Esophagus squamous epithelium (tissue), 5 donors: ENCODE results near the gene PYGB. TPM values are rescaled to one million over a fixed set of nuclear protein-coding genes. Genes with fewer than 3 reads are reported as not detected.

Source experiments
- DNase-seq: peaks from one replicate; lab custom pipeline; 2025; lab: John Stamatoyannopoulos, UW
- H3K27ac ChIP-seq, 4 donors: fragments of 200-600 bp; sonication (generic); one replicate each; pipeline ENCODE4 v1.5.1; 2016 to 2019; ENCODE audit warnings: mild to moderate bottlenecking in 1 of 4
- H3K27me3 ChIP-seq, 4 donors: fragments of 200-600 bp; sonication (generic); 1 replicate in 3 of 4; 2 replicates in 1 of 4; pipeline versions ENCODE4 v1.5.1 to v1.6.0; 2017 to 2021; ENCODE audit warnings: antibody characterized with exemption in 1 of 4
- H3K36me3 ChIP-seq, 3 donors: fragments of 200-600 bp; sonication (generic); one replicate each; pipeline ENCODE4 v1.5.1; 2016 to 2019
- H3K4me1 ChIP-seq, 3 donors: fragments of 200-600 bp; sonication (generic); one replicate each; pipeline ENCODE4 v1.5.1; 2017 to 2019
- H3K4me3 ChIP-seq, 4 donors: fragments of 200-600 bp; sonication (generic); 1 replicate in 3 of 4; 2 replicates in 1 of 4; pipeline ENCODE4 v1.5.1; 2016 to 2019; ENCODE audit warnings: mild to moderate bottlenecking in 2 of 4, moderate library complexity in 1 of 4
- H3K9me3 ChIP-seq, 3 donors: fragments of 200-600 bp; sonication (generic); one replicate each; pipeline ENCODE4 v1.5.1; 2016 to 2019
- POLR2A ChIP-seq, 4 donors: fragments of 450-650 bp; IDR thresholded peaks; one replicate each; pipeline ENCODE4 v1.6.1; 2017; ENCODE audit warnings: antibody characterized with exemption in 4 of 4, mild to moderate bottlenecking in 4 of 4, moderate library complexity in 3 of 4
- WGBS, 2 donors: methylation state at CpG; one replicate each; pipeline ENCODE4 v1.1.5; 2018; 5-methylcytosine and 5-hydroxymethylcytosine counted together
- intact Hi-C: fragments of 100-400 bp; cut with DNase I; formaldehyde crosslinking; loops from one replicate; pipeline ENCODE4 v1.15.0; 2022
- total RNA-seq, 4 donors: library from RNA; depleted of rRNA; stranded (reverse); fragments of >200 nt; gene quantifications; one replicate each; pipeline ENCODE4 v1.1.0, GENCODE V29; 2016
- TF ChIP-seq, protein P1 (sequence below), 6 experiments: fragments of 450-650 bp in 4 of 6; fragments of 200-600 bp in 2 of 6; sonication (generic) in 2 of 6; IDR thresholded peaks; one replicate each; pipeline ENCODE4 v1.5.1; 2016 to 2019; ENCODE audit warnings: antibody characterized with exemption in 6 of 6, mild to moderate bottlenecking in 4 of 6, moderate library complexity in 4 of 6
- donor health status: DM: yes; HTN: yes; CAD: no.

Gene PYGB
- total RNA-seq, 4 donors from 2014 or later, result 70.8 to 127 (median 95.6) TPM

DNA sequence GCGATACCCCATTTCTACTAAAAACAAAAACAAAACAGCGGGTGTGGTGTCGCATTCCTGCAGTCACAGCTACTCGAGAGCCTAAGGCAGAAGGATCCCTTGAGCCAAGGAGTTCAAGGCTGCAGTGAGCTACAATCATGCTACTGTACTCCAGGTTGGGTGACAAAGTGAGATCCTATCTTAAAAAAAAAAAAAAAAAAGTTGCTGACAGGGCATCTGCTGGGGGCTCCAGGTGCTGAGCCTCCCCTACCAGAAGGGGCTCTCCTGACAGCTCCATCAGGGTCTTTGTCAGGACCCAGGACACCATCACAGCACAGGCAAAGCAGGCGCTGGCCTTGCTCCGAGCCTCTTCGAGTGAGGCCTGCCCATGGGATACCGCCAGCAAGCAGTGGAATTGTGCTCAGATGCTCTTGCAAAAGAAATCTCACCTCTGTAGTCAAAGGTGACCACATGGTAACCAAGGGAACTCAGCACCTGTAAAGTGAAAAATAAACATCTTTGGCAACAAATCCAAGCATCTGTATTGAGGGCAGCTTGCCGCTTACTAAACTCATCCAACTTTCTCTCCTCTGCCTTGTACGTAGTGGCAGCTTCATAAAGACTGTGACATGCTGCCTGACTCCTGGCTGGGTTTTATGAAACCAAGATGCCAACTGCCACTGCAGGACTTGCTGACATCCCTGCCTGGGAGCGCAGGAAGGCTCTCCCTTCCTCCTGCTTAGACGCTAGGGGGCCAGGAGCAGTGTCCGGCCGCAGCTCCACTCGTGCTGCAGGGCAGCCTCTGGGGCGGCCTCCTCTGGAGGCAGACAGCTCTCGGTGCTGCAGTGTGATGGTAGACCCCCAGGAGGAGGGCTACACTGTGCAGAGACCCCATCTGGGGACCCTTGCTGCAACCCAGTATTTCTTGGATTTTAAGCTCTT is 66.9 kb downstream of the PYGB start:
- Histone ChIP-seq H3K36me3 (peaks cover 0 to 44% (median 0%) of the 10 kb centered on the region in 3 donors), H3K27me3 (no peaks in the 10 kb centered on the region), H3K27ac (no peak overlapping the region), H3K4me1 (peaks cover 14 to 32% (median 20%) of the 10 kb centered on the region in 3 donors), H3K4me3 (no peak overlapping the region), H3K9me3 (no peaks in the 10 kb centered on the region)
- 87 to 93% methylated on average over 16 of the region's 17 CpGs for WGBS, 2 donors
- intact Hi-C loops, result loop anchor here (5.0 kb wide), 1 partner anchor 83 kb away; no protein-coding TSS in a partner anchor
- TF ChIP-seq, protein P1, sequence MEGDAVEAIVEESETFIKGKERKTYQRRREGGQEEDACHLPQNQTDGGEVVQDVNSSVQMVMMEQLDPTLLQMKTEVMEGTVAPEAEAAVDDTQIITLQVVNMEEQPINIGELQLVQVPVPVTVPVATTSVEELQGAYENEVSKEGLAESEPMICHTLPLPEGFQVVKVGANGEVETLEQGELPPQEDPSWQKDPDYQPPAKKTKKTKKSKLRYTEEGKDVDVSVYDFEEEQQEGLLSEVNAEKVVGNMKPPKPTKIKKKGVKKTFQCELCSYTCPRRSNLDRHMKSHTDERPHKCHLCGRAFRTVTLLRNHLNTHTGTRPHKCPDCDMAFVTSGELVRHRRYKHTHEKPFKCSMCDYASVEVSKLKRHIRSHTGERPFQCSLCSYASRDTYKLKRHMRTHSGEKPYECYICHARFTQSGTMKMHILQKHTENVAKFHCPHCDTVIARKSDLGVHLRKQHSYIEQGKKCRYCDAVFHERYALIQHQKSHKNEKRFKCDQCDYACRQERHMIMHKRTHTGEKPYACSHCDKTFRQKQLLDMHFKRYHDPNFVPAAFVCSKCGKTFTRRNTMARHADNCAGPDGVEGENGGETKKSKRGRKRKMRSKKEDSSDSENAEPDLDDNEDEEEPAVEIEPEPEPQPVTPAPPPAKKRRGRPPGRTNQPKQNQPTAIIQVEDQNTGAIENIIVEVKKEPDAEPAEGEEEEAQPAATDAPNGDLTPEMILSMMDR (IDR thresholded peaks at IDR 0.05), result no peak
- TF ChIP-seq POLR2A (IDR thresholded peaks at IDR 0.05), result no peak
- no peak for DNase-seq

GRCh38 chr20:25315418-25316210 is 67.7 kb downstream of the PYGB start:
- H3K4me3 ChIP-seq, result no peak overlapping the region
- intact Hi-C loops, result no loop called here
- no peak for TF ChIP-seq POLR2A (IDR thresholded peaks at IDR 0.05)
- TF ChIP-seq, protein P1 (IDR thresholded peaks at IDR 0.05), result no peak
- no peaks in the 10 kb centered on the region for H3K27me3 ChIP-seq
- H3K27ac ChIP-seq, result no peak overlapping the region
- no peaks in the 10 kb centered on the region for H3K9me3 ChIP-seq
- DNase-seq, result no peak
- 81 to 82% methylated on average over 5 to 8 of the region's 8 CpGs for WGBS, 2 donors
- H3K36me3 ChIP-seq, result peaks cover 0 to 52% (median 0%) of the 10 kb centered on the region in 3 donors
- H3K4me1 ChIP-seq, result peaks cover 7 to 23% (median 11%) of the 10 kb centered on the region in 3 donors

DNA sequence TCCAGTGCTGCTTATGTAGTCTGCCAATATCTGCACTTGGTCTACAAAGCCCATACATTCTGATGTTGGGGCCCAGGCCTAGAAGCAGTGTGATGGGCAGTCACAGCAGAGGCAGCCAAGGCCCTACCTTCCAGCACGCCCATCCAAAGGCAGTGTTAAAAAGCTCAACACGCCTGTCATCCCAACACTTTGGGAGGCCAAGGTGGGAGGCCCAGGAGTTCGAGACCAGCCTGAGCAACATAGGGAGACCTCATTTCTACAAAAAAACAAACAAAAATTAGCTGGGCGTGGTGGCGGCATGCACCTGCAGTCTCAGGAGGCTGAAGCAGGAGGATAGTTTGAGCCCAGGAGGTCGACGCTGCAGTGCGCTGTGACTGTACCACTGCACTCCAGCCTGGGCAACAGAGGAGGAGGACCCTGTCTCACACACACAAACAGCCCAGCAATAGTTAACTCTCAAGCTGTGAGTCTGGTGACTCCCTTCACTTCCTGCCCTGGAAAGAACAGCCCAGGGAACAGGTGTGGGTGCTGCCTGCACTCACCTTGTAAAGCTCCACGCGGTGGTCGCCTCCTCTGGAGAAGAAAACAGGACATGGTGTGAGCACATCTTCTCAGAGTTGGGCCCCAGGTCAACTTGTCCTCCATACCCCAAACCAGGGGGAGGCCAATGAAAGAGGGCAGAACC is 68.8 kb downstream of the PYGB start:
- H3K36me3 ChIP-seq, result peaks cover 0 to 63% (median 0%) of the 10 kb centered on the region in 3 donors
- no peaks in the 10 kb centered on the region for H3K9me3 ChIP-seq
- H3K27ac ChIP-seq, result peak overlapping the region in 1 of 4 donors; percentile 22

DNA sequence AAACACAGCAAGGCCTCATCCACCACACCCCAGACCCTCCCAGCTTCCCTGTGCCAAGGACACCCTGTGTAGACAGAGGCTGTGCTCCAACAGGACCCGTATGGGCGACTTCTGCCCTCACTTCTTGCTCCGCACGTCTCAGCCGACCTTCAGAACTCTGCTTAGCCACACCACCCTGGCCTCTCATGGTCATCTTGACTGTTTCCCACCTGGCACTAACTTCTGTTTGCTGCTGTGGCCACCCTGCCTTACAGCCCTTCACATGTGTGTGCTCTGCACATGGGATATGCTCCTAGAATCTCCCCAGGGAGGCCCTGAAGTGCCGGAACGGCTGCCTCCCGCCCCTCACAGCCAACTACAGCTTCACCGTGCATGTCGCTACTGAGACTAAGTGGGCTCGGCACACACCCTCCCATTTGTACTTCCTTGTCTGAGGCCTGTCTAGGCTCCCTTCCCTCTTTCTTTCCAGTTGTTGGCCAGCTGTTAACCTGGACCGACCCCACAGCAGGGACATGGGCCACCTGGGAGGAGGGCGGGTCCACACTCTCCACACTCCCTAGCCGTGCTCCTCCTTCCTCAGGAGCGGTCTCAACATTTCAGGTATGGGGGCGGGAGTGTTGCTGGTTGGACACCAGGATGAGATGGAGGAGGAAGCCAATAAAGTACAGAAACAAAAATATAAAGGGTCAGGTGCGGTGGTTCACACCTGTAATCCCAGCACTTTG is 69.6 kb downstream of the PYGB start:
- DNase-seq, result no peak

More for the DNA sequence above, 68.8 kb downstream of the PYGB start:
- Histone ChIP-seq H3K4me1 (peaks cover 0 to 13% (median under 1%) of the 10 kb centered on the region in 3 donors), H3K27me3 (no peaks in the 10 kb centered on the region), H3K4me3 (no peak overlapping the region)
- intact Hi-C loops, result no loop called here
- TF ChIP-seq, protein P1 (IDR thresholded peaks at IDR 0.05), result no peak
- TF ChIP-seq POLR2A (IDR thresholded peaks at IDR 0.05), result no peak
- no peak for DNase-seq
- 95 to 98% methylated on average over 5 to 6 of the region's 11 CpGs for WGBS, 2 donors

More for the DNA sequence above, 69.6 kb downstream of the PYGB start:
- intact Hi-C loops, result no loop called here
- H3K4me3 ChIP-seq, result no peak overlapping the region
- WGBS, 2 donors, result 83% methylated on average over 13 to 15 of the region's 17 CpGs
- peak overlapping the region in 2 of 4 donors; percentile 14 to 22 for H3K27ac ChIP-seq
- H3K36me3 ChIP-seq, result peaks cover 0 to 71% (median 0%) of the 10 kb centered on the region in 3 donors
- H3K4me1 ChIP-seq, result peaks cover 0 to 8% (median 0%) of the 10 kb centered on the region in 3 donors
- H3K9me3 ChIP-seq, result no peaks in the 10 kb centered on the region
- H3K27me3 ChIP-seq, result no peaks in the 10 kb centered on the region
- TF ChIP-seq, protein P1 (IDR thresholded peaks at IDR 0.05), result no peak
- no peak for TF ChIP-seq POLR2A (IDR thresholded peaks at IDR 0.05)
